HepG2 (cell line): ENCODE data around the gene OR4D9. TPM values are rescaled to one million over a fixed set of nuclear protein-coding genes. Genes with fewer than 3 reads are reported as not detected.
A peak's percentile ranks its signal among the peaks of the same experiment; 100 is the strongest.

Experiments used
- ELF1 ChIP-seq: sonication (generic); formaldehyde crosslinking; IDR thresholded peaks from 2 replicates; pipeline ENCODE4 v1.4.0; 2020; ENCODE audit warnings: missing genetic modification reagents
- FLYWCH1 ChIP-seq: sonication (generic); formaldehyde crosslinking; IDR thresholded peaks from 2 replicates; pipeline ENCODE4 v1.8.1; 2023; ENCODE audit warnings: mild to moderate bottlenecking, missing genetic modification reagents
- GATAD2A ChIP-seq: IDR thresholded peaks from 2 replicates; pipeline ENCODE4 v1.6.1; 2016
- GTF3A ChIP-seq: sonication (generic); formaldehyde crosslinking; conservative IDR thresholded peaks from 2 replicates; pipeline ENCODE4 v1.4.0; 2020; ENCODE audit warnings: mild to moderate bottlenecking, missing genetic modification reagents
- HMGA1 ChIP-seq: sonication (generic); formaldehyde crosslinking; conservative IDR thresholded peaks from 2 replicates; pipeline ENCODE4 v1.4.0; 2020; ENCODE audit warnings: missing genetic modification reagents
- HOXA9 ChIP-seq: sonication (generic); formaldehyde crosslinking; IDR thresholded peaks from 2 replicates; pipeline ENCODE4 v1.8.1; 2022; ENCODE audit warnings: missing genetic modification reagents, mild to moderate bottlenecking, moderate library complexity, borderline replicate concordance
- KDM5A ChIP-seq: fragments of 200-600 bp; sonication (generic); IDR thresholded peaks from 2 replicates; pipeline ENCODE4 v1.7.0; 2018; ENCODE audit warnings: antibody characterized with exemption, mild to moderate bottlenecking, low read length, borderline replicate concordance
- MED1 ChIP-seq: sonication (generic); formaldehyde crosslinking; IDR thresholded peaks from 2 replicates; pipeline ENCODE4 v1.4.0; 2020; ENCODE audit warnings: missing genetic modification reagents
- MZF1 ChIP-seq: sonication (generic); formaldehyde crosslinking; IDR thresholded peaks from 2 replicates; pipeline ENCODE4 v1.8.1; 2023; ENCODE audit warnings: mild to moderate bottlenecking, missing genetic modification reagents, borderline replicate concordance
- PTBP1 ChIP-seq: fragments of 200-400 bp; formaldehyde crosslinking; IDR thresholded peaks from 2 replicates; pipeline ENCODE4 v1.6.1; 2018; ENCODE audit warnings: low read length, low read depth; ENCODE audit not compliant: poor library complexity, severe bottlenecking
- SAP130 ChIP-seq: IDR thresholded peaks from 2 replicates; pipeline ENCODE4 v1.6.1; 2016; ENCODE audit warnings: low read depth
- SMAD3 ChIP-seq: sonication (generic); formaldehyde crosslinking; IDR thresholded peaks from 2 replicates; pipeline ENCODE4 v1.4.0; 2020; ENCODE audit warnings: missing genetic modification reagents
- TBL1XR1 ChIP-seq: fragments of 150-350 bp; IDR thresholded peaks from 2 replicates; pipeline ENCODE4 v1.6.1; 2014; ENCODE audit warnings: borderline replicate concordance, low read length; ENCODE audit not compliant: partially characterized antibody
- ZBTB1 ChIP-seq: sonication (generic); formaldehyde crosslinking; IDR thresholded peaks from 2 replicates; pipeline ENCODE4 v1.4.0; 2020; ENCODE audit warnings: missing genetic modification reagents, borderline replicate concordance
- ZBTB3 ChIP-seq: sonication (generic); formaldehyde crosslinking; IDR thresholded peaks from 2 replicates; pipeline ENCODE4 v1.4.0; 2020; ENCODE audit warnings: low read depth, mild to moderate bottlenecking, moderate library complexity, missing genetic modification reagents, borderline replicate concordance
- ZBTB7A ChIP-seq: sonication (generic); formaldehyde crosslinking; IDR thresholded peaks from 2 replicates; pipeline ENCODE4 v1.8.0; 2022; ENCODE audit warnings: mild to moderate bottlenecking, missing genetic modification reagents
- ZNF547 ChIP-seq: sonication (generic); formaldehyde crosslinking; IDR thresholded peaks from 2 replicates; pipeline ENCODE4 v1.5.1; 2020; ENCODE audit warnings: mild to moderate bottlenecking, missing genetic modification reagents
- ZNF572 ChIP-seq: sonication (generic); formaldehyde crosslinking; IDR thresholded peaks from 2 replicates; pipeline ENCODE4 v1.5.1; 2020; ENCODE audit warnings: mild to moderate bottlenecking, missing genetic modification reagents
- ZNF577 ChIP-seq: sonication (generic); formaldehyde crosslinking; IDR thresholded peaks from 2 replicates; pipeline ENCODE4 v1.4.0; 2020; ENCODE audit warnings: mild to moderate bottlenecking, low read depth, missing genetic modification reagents, borderline replicate concordance
- ZNF614 ChIP-seq: IDR thresholded peaks from 2 replicates; pipeline ENCODE4 v1.6.1; 2018; ENCODE audit warnings: missing biosample characterization, missing genetic modification reagents, inconsistent platforms, borderline replicate concordance
- polyA plus RNA-seq, 8 experiments: library from polyadenylated mRNA; depleted of rRNA in 3 of 8; stranded (reverse) in 7 of 8; unstranded in 1 of 8; fragments of >200 nt; fragmentation: Illumina TruSeq in 4 of 8; extraction: Trizol in 4 of 8; gene quantifications; 2 replicates each; pipeline versions ENCODE4 v1.2.1 to v1.2.3, GENCODE V29; 2011 to 2016; ENCODE audit warnings: low read depth in 4 of 8, missing spikeins in 1 of 8, mixed read lengths in 1 of 8; ENCODE audit not compliant: insufficient read depth in 1 of 8
- total RNA-seq, 5 experiments: library from RNA; depleted of rRNA; stranded (reverse); fragments of >200 nt; fragmentation: Illumina TruSeq; extraction: Trizol; gene quantifications; 2 replicates each; pipeline ENCODE4 v1.2.3, GENCODE V29; 2016; ENCODE audit warnings: low read depth in 1 of 5
- TF ChIP-seq, protein P1 (sequence below): IDR thresholded peaks from 2 replicates; pipeline ENCODE4 v1.6.1; 2016; ENCODE audit warnings: missing biosample characterization, missing genetic modification reagents, low read depth
- TF ChIP-seq, protein P2 (sequence below): sonication (generic); formaldehyde crosslinking; IDR thresholded peaks from 2 replicates; pipeline ENCODE4 v1.4.0; 2020; ENCODE audit warnings: missing genetic modification reagents
- TF ChIP-seq, protein P3 (sequence below): IDR thresholded peaks from 2 replicates; pipeline ENCODE4 v1.6.1; 2016; ENCODE audit warnings: low read depth, control low read depth
- TF ChIP-seq, protein P4 (sequence below): sonication (generic); formaldehyde crosslinking; IDR thresholded peaks from 2 replicates; pipeline ENCODE4 v1.4.0; 2020; ENCODE audit warnings: missing genetic modification reagents
- TF ChIP-seq, protein P5 (sequence below): sonication (generic); formaldehyde crosslinking; IDR thresholded peaks from 2 replicates; pipeline ENCODE4 v1.5.1; 2020; ENCODE audit warnings: missing genetic modification reagents, mild to moderate bottlenecking, borderline replicate concordance

OR4D9 gene
- total and polyA plus RNA-seq, 2 of the 13 experiments (the other 11 are each of a cell fraction or from before 2014, with no cell fraction given) = not detected

DNA sequence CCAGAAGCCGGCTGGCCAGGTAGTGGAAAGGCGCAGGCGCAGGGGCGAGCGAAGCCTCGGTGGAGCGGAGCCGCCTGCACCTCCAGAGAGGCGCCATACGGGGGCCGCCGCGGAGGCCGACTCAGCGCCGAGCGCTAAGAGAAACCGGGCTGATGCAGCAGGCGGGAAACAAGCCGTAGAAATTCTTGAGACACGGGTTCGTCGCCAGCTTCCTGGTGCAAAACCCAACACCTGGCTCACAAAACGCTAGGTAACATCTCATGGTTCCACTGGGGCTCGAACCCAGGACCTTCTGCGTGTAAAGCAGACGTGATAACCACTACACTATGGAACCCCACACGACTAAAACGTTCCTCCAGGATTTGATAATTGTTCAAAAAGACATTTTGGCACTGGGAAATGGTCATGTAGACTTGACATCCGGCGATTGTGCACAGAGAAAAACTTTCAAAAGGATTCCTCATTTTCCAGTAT, 39.1 kb downstream of the OR4D9 start (continued):
- no peak for TF ChIP-seq PTBP1
- TF ChIP-seq ZNF547 (CRISPR knock-in tag) = 0 out of 2 replicates have a peak, but pooled peaks have one; percentile 54
- TF ChIP-seq, protein P1, sequence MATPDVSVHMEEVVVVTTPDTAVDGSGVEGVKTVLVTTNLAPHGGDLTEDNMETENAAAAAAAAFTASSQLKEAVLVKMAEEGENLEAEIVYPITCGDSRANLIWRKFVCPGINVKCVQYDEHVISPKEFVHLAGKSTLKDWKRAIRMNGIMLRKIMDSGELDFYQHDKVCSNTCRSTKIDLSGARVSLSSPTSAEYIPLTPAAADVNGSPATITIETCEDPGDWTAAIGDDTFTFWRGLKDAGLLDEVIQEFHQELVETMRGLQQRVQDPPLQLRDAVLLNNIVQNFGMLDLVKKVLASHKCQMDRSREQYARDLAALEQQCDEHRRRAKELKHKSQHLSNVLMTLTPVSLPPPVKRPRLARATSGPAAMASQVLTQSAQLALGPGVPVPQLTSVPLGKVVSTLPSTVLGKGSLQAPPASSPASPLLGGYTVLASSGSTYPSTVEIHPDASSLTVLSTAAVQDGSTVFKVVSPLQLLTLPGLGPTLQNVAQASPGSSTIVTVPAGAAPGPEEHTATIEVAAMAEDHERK (CRISPR knock-in tag) = 0 out of 2 replicates have a peak, but pooled peaks have one; percentile 34
- TF ChIP-seq HMGA1 (CRISPR knock-in tag) = no peak
- TF ChIP-seq HOXA9 (CRISPR knock-in tag) = no peak
- TF ChIP-seq TBL1XR1 = no peak
- no peak for TF ChIP-seq FLYWCH1 (CRISPR knock-in tag)
- TF ChIP-seq, protein P2, sequence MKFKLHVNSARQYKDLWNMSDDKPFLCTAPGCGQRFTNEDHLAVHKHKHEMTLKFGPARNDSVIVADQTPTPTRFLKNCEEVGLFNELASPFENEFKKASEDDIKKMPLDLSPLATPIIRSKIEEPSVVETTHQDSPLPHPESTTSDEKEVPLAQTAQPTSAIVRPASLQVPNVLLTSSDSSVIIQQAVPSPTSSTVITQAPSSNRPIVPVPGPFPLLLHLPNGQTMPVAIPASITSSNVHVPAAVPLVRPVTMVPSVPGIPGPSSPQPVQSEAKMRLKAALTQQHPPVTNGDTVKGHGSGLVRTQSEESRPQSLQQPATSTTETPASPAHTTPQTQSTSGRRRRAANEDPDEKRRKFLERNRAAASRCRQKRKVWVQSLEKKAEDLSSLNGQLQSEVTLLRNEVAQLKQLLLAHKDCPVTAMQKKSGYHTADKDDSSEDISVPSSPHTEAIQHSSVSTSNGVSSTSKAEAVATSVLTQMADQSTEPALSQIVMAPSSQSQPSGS = peak; percentile 54
- 0 out of 2 replicates have a peak, but pooled peaks have one; percentile 45 for TF ChIP-seq ZNF577 (CRISPR knock-in tag)
- TF ChIP-seq SAP130 = peak; percentile 63; the same call in 1 of the 2 replicates
- TF ChIP-seq ZNF572 (CRISPR knock-in tag) = no peak
- TF ChIP-seq KDM5A = no peak
- TF ChIP-seq GATAD2A = peak; percentile 81
- peak; percentile 84 for TF ChIP-seq ELF1
- peak; percentile 85; the same call in 1 of the 2 replicates for TF ChIP-seq ZBTB3 (CRISPR knock-in tag)
- no peak for TF ChIP-seq ZBTB1 (CRISPR knock-in tag)
- TF ChIP-seq ZBTB7A (CRISPR knock-in tag) = no peak
- 0 out of 2 replicates have a peak, but pooled peaks have one; percentile 52 for TF ChIP-seq ZNF614 (CRISPR knock-in tag)
- peak; percentile 97 for TF ChIP-seq GTF3A
- no peak for TF ChIP-seq MZF1 (CRISPR knock-in tag)
- 0 out of 2 replicates have a peak, but pooled peaks have one; percentile 37 for TF ChIP-seq MED1 (CRISPR knock-in tag)
- TF ChIP-seq, protein P3, sequence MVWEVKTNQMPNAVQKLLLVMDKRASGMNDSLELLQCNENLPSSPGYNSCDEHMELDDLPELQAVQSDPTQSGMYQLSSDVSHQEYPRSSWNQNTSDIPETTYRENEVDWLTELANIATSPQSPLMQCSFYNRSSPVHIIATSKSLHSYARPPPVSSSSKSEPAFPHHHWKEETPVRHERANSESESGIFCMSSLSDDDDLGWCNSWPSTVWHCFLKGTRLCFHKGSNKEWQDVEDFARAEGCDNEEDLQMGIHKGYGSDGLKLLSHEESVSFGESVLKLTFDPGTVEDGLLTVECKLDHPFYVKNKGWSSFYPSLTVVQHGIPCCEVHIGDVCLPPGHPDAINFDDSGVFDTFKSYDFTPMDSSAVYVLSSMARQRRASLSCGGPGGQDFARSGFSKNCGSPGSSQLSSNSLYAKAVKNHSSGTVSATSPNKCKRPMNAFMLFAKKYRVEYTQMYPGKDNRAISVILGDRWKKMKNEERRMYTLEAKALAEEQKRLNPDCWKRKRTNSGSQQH (CRISPR knock-in tag) = no peak
- peak; percentile 88 for TF ChIP-seq SMAD3
- TF ChIP-seq, protein P4, sequence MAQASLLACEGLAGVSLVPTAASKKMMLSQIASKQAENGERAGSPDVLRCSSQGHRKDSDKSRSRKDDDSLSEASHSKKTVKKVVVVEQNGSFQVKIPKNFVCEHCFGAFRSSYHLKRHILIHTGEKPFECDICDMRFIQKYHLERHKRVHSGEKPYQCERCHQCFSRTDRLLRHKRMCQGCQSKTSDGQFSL (CRISPR knock-in tag) = no peak
- TF ChIP-seq, protein P5, sequence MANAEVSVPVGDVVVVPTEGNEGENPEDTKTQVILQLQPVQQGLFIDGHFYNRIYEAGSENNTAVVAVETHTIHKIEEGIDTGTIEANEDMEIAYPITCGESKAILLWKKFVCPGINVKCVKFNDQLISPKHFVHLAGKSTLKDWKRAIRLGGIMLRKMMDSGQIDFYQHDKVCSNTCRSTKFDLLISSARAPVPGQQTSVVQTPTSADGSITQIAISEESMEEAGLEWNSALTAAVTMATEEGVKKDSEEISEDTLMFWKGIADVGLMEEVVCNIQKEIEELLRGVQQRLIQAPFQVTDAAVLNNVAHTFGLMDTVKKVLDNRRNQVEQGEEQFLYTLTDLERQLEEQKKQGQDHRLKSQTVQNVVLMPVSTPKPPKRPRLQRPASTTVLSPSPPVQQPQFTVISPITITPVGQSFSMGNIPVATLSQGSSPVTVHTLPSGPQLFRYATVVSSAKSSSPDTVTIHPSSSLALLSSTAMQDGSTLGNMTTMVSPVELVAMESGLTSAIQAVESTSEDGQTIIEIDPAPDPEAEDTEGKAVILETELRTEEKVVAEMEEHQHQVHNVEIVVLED (CRISPR knock-in tag) = no peak; the same call in 1 of the 2 replicates
